Mesothelial cell of epicardium (in vitro differentiated cells): ENCODE results near the gene FGGY. TPM values are rescaled to one million over a fixed set of nuclear protein-coding genes. Genes with fewer than 3 reads are reported as not detected.
A peak's percentile ranks its signal among the peaks of the same experiment; 100 is the strongest.

Source experiments
- DNase-seq, 2 experiments: peaks; one replicate each; pipeline ENCODE4 v3.0.0; 2021; ENCODE audit warnings: low spot score in 2 of 2; ENCODE audit not compliant: unreplicated experiment in 2 of 2
- H3K27ac Mint-ChIP-seq: 2 replicates; pipeline ENCODE4 v1.8.0; 2021; ENCODE audit warnings: mixed read lengths
- H3K27me3 Mint-ChIP-seq: 2 replicates; pipeline ENCODE4 v1.8.0; 2021; ENCODE audit warnings: low read depth, mixed read lengths
- H3K36me3 Mint-ChIP-seq: 2 replicates; pipeline ENCODE4 v1.8.0; 2021; ENCODE audit warnings: mixed read lengths
- H3K4me1 Mint-ChIP-seq: 2 replicates; pipeline ENCODE4 v1.8.0; 2021; ENCODE audit warnings: mixed read lengths
- H3K4me3 Mint-ChIP-seq: 2 replicates; pipeline ENCODE4 v1.8.0; 2021; ENCODE audit warnings: mild to moderate bottlenecking, moderate library complexity, mixed read lengths
- H3K9me3 Mint-ChIP-seq: 2 replicates; pipeline ENCODE4 v1.8.0; 2021; ENCODE audit warnings: mixed read lengths
- total RNA-seq: library from RNA; stranded (reverse); gene quantifications from 3 replicates; pipeline ENCODE4 v1.2.1, GENCODE V29; 2021
- TF ChIP-seq, protein P1 (sequence below): fragments of 200-600 bp; sonication (generic); IDR thresholded peaks from one replicate; pipeline ENCODE4 v1.5.0; 2021; ENCODE audit warnings: antibody characterized with exemption; ENCODE audit not compliant: unreplicated experiment

FGGY gene
- total RNA-seq, 1 donor from 2014 or later = 21.8 TPM

- DNase-seq = no peak
- Mint-ChIP-seq H3K9me3 (peaks cover 4% of the 10 kb centered on the region), H3K36me3 (peaks cover 2% of the 10 kb centered on the region), H3K4me3 (no peak overlapping the region), H3K4me1 (peaks cover 67% of the 10 kb centered on the region), H3K27me3 (no peaks in the 10 kb centered on the region), H3K27ac (no peak overlapping the region)
- TF ChIP-seq, protein P1, sequence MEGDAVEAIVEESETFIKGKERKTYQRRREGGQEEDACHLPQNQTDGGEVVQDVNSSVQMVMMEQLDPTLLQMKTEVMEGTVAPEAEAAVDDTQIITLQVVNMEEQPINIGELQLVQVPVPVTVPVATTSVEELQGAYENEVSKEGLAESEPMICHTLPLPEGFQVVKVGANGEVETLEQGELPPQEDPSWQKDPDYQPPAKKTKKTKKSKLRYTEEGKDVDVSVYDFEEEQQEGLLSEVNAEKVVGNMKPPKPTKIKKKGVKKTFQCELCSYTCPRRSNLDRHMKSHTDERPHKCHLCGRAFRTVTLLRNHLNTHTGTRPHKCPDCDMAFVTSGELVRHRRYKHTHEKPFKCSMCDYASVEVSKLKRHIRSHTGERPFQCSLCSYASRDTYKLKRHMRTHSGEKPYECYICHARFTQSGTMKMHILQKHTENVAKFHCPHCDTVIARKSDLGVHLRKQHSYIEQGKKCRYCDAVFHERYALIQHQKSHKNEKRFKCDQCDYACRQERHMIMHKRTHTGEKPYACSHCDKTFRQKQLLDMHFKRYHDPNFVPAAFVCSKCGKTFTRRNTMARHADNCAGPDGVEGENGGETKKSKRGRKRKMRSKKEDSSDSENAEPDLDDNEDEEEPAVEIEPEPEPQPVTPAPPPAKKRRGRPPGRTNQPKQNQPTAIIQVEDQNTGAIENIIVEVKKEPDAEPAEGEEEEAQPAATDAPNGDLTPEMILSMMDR = no peak
Measured at GRCh38 chr1:59695252-59695651, 398.4 kb downstream of the FGGY start.

DNA sequence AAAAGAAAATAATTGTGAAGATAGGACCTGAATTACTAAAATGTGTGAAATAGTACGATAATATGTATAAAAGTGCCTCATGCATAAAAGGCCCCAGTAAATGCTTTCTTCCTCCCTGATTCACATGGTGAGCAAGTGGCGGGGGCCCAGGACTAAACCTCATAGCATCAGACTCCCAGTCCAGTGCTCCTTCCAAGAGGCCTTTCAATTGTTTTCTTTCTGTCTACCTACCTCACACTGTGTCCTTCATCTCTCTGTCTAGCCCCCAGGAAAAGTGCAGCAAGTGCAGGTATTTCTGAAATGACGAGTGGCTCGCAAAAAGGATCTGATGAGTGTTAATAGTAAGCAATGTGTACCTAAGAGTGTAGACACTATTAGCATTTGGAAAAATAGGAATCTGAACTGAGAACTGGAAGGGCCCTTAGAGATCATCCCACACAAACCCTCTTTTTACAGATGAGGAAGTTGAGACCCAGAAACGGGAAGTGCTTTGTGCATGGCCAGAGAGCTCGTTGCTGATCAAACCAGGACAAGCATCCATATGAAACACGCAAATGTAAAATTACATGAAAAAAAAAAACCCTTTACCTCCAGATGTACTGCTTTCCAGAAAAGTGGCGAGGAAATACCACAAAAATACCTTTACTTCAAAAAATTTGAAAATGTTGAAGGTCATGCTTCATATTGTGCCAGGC lies 399.7 kb downstream of the FGGY start:
- no peaks in the 10 kb centered on the region for H3K27me3 Mint-ChIP-seq
- DNase-seq = no peak
- H3K4me1 Mint-ChIP-seq = peaks cover 61% of the 10 kb centered on the region
- H3K4me3 Mint-ChIP-seq = no peak overlapping the region
- TF ChIP-seq, protein P1 = no peak
- H3K27ac Mint-ChIP-seq = peak overlapping the region; percentile 92
- H3K9me3 Mint-ChIP-seq = peaks cover 4% of the 10 kb centered on the region
- H3K36me3 Mint-ChIP-seq = peaks cover 2% of the 10 kb centered on the region

DNA sequence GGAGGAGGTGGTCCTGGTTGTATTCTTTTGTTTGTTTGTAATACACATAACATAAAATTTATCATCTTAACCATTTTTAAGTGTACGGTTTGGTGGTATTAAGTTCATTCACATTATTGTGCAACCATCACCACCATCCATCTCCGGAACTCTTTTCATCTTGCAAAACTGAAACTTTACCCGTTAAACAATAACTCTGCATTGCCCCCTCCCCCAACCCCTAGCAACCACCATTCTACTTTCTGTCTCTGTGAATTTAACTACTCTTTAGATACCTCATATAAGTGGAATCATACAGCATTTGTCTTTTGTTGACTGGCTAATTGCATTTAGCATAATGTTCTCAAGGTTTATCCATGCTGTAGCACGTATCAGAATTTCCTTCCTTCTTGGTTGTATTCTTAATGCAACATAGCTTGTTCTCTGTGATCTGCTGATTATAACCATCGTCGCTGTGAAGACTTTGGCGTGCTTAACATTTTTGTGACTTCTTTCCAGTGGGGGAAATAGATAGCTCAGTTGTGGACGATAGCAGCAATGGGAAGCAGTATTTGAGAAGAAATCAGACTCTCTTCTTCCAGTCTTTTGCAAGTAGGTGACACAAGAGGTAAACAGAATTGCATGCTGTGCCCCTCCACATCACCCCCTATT lies 400.4 kb downstream of the FGGY start:
- H3K36me3 Mint-ChIP-seq = peaks cover 2% of the 10 kb centered on the region
- no peak for DNase-seq
- TF ChIP-seq, protein P1 = no peak
- H3K9me3 Mint-ChIP-seq = peaks cover 4% of the 10 kb centered on the region
- peak overlapping the region; percentile 92 for H3K27ac Mint-ChIP-seq
- H3K4me3 Mint-ChIP-seq = peak overlapping the region; percentile 3
- H3K4me1 Mint-ChIP-seq = peaks cover 57% of the 10 kb centered on the region
- no peaks in the 10 kb centered on the region for H3K27me3 Mint-ChIP-seq

DNA sequence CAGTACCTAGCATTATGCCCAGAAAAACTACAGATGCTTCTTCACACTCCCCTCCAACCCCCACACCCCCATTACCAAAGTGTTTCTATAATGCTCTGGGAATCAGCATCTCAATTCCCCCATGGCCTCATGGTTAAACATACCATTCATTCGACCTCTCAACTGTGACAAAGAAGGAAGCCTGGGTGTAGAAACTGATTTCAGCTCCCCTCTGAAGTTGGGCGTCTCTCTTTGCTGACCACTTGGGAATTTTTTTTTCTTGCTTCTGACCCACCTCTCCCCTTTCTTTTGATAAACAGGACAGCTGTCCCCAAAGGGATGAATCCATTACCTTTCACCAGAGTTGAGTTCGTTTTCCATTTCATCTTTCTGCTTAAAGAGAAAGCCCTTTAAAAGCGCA lies 401.5 kb downstream of the FGGY start:
- Mint-ChIP-seq H3K9me3 (peaks cover 4% of the 10 kb centered on the region), H3K36me3 (peaks cover under 1% of the 10 kb centered on the region), H3K4me3 (peak overlapping the region; percentile 9), H3K4me1 (peaks cover 52% of the 10 kb centered on the region), H3K27me3 (no peaks in the 10 kb centered on the region), H3K27ac (peak overlapping the region; percentile 92)
- TF ChIP-seq, protein P1 = no peak
- no peak for DNase-seq

DNA sequence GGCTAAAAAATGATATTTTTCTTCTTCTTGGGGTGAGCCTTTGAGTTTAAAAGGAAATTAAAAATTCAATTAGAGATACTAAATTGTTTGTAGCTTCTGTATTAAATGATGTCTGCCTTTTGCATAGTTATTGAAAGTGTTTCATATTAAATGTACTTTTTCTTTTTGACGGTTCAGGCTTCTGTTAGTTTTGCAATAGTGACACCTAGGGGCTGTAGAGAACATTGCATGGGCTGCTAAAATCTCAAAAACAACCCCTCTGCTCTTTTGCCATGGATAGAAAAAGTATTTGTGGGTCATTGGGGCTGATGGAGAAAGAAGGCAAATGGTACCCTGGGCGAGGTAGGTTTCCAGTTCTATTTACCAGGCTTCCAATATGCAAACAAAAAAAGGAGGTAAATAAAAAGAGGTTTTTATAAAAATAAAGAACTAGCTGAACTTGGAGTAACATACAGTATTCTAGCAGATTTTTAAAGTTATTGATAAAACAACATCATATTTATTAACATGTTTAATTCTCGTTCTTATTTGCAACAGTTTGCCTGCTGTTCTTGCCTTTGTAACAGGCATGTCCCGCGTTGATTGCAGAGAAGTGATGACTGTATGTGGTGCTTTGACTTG lies 402.4 kb downstream of the FGGY start:
- Mint-ChIP-seq H3K36me3 (no peaks in the 10 kb centered on the region), H3K9me3 (peaks cover 4% of the 10 kb centered on the region), H3K4me1 (peaks cover 59% of the 10 kb centered on the region), H3K27me3 (no peaks in the 10 kb centered on the region), H3K27ac (peak overlapping the region; percentile 92), H3K4me3 (peak overlapping the region; percentile 32)
- no peak for DNase-seq
- TF ChIP-seq, protein P1 = peak; percentile 93
